Astrocyte (in vitro differentiated cells and primary cell): ENCODE measurements around the gene GIPC1. TPM values are rescaled to one million over a fixed set of nuclear protein-coding genes. Genes with fewer than 3 reads are reported as not detected.

Experiments used
- DNase-seq: peaks from one replicate; pipeline ENCODE4 v3.0.0-alpha.2; 2010; ENCODE audit warnings: low read depth
- FAIRE-seq: peaks from 2 replicates; lab custom pipeline; 2011; peaks lifted over from hg19 to GRCh38; lab: Jason Lieb, UNC
- H2AFZ ChIP-seq: 2 replicates; pipeline ENCODE4 v1.6.0; 2012; ENCODE audit warnings: low read depth, low read length, inconsistent platforms
- H3K27ac ChIP-seq: 2 replicates; pipeline ENCODE4 v1.5.1; 2011; ENCODE audit warnings: low read depth, low read length, inconsistent platforms
- H3K27me3 ChIP-seq: 2 replicates; pipeline ENCODE4 v1.6.0; 2011; ENCODE audit warnings: low read length, inconsistent platforms; ENCODE audit not compliant: insufficient read depth
- H3K36me3 ChIP-seq: 2 replicates; pipeline ENCODE4 v1.5.1; 2011; ENCODE audit warnings: low read length, inconsistent platforms; ENCODE audit not compliant: insufficient read depth
- H3K4me1 ChIP-seq: 2 replicates; pipeline ENCODE4 v1.5.1; 2011; ENCODE audit warnings: low read length, inconsistent platforms; ENCODE audit not compliant: insufficient read depth
- H3K4me2 ChIP-seq: 2 replicates; pipeline ENCODE4 v1.6.0; 2012; ENCODE audit warnings: low read length, inconsistent platforms
- H3K4me3 ChIP-seq: 2 replicates; pipeline ENCODE4 v1.5.1; 2011; ENCODE audit warnings: low read depth, mild to moderate bottlenecking, low read length, inconsistent platforms; ENCODE audit not compliant: insufficient read depth
- H3K79me2 ChIP-seq: 2 replicates; pipeline ENCODE4 v1.6.0; 2012; ENCODE audit warnings: mild to moderate bottlenecking, low read length, inconsistent platforms; ENCODE audit not compliant: insufficient read depth
- H3K9ac ChIP-seq: 2 replicates; pipeline ENCODE4 v1.6.0; 2012; ENCODE audit warnings: mild to moderate bottlenecking, low read length, inconsistent platforms
- H3K9me3 ChIP-seq: 2 replicates; pipeline ENCODE4 v1.5.1; 2012; ENCODE audit warnings: low read depth, mild to moderate bottlenecking, low read length, inconsistent platforms; ENCODE audit not compliant: insufficient read depth
- H4K20me1 ChIP-seq: 2 replicates; pipeline ENCODE4 v1.6.0; 2012; ENCODE audit warnings: low read length, inconsistent platforms; ENCODE audit not compliant: insufficient read depth
- H3K27ac Mint-ChIP-seq: one replicate; pipeline ENCODE4 v1.8.0; 2021; ENCODE audit warnings: mild to moderate bottlenecking, mixed read lengths; ENCODE audit not compliant: unreplicated experiment
- H3K27me3 Mint-ChIP-seq: one replicate; pipeline ENCODE4 v1.8.0; 2021; ENCODE audit warnings: low read depth, mixed read lengths; ENCODE audit not compliant: unreplicated experiment
- H3K36me3 Mint-ChIP-seq: one replicate; pipeline ENCODE4 v1.8.0; 2021; ENCODE audit warnings: low read depth, mixed read lengths; ENCODE audit not compliant: unreplicated experiment
- H3K4me1 Mint-ChIP-seq: one replicate; pipeline ENCODE4 v1.8.0; 2021; ENCODE audit warnings: low read depth, mixed read lengths; ENCODE audit not compliant: unreplicated experiment
- H3K4me3 Mint-ChIP-seq: one replicate; pipeline ENCODE4 v1.8.0; 2021; ENCODE audit warnings: mild to moderate bottlenecking, moderate library complexity, mixed read lengths; ENCODE audit not compliant: unreplicated experiment
- H3K9me3 Mint-ChIP-seq: one replicate; pipeline ENCODE4 v1.8.0; 2021; ENCODE audit warnings: mild to moderate bottlenecking, mixed read lengths; ENCODE audit not compliant: unreplicated experiment
- EZH2 ChIP-seq: IDR thresholded peaks from 2 replicates; pipeline ENCODE4 v1.6.1; 2012; ENCODE audit warnings: mild to moderate bottlenecking, low read length, inconsistent platforms; ENCODE audit not compliant: insufficient read depth
- total RNA-seq: library from RNA; stranded (reverse); gene quantifications from 2 replicates; pipeline ENCODE4 v1.2.1, GENCODE V29; 2021
- TF ChIP-seq, protein P1 (sequence below): IDR thresholded peaks from 2 replicates; pipeline ENCODE4 v1.5.1; 2011; ENCODE audit warnings: low read depth, mild to moderate bottlenecking, inconsistent platforms, low read length, moderate library complexity; ENCODE audit not compliant: insufficient read depth

The GIPC1 gene
- total RNA-seq, 1 donor from 2014 or later, result 169 TPM

- Mint-ChIP-seq H3K9me3 (no peaks in the 10 kb centered on the region), H3K27me3 (no peaks in the 10 kb centered on the region), H3K4me3 (no peak overlapping the region), H3K4me1 (peaks cover 12% of the 10 kb centered on the region), H3K36me3 (no peaks in the 10 kb centered on the region), H3K27ac (no peak overlapping the region)
- no peaks in the 10 kb centered on the region for H3K27me3 ChIP-seq
- DNase-seq (no peak), FAIRE-seq (no peak)
- H3K27ac ChIP-seq, result no peak overlapping the region
- H2AFZ ChIP-seq, result no peak overlapping the region
- H3K9me3 ChIP-seq, result no peaks in the 10 kb centered on the region
- H4K20me1 ChIP-seq, result peaks cover 26% of the 10 kb centered on the region
- peaks cover 13% of the 10 kb centered on the region for H3K4me1 ChIP-seq
- H3K79me2 ChIP-seq, result peaks cover 46% of the 10 kb centered on the region
- no peaks in the 10 kb centered on the region for H3K36me3 ChIP-seq
- H3K4me3 ChIP-seq, result no peak overlapping the region
- TF ChIP-seq EZH2, result no peak
- TF ChIP-seq, protein P1, sequence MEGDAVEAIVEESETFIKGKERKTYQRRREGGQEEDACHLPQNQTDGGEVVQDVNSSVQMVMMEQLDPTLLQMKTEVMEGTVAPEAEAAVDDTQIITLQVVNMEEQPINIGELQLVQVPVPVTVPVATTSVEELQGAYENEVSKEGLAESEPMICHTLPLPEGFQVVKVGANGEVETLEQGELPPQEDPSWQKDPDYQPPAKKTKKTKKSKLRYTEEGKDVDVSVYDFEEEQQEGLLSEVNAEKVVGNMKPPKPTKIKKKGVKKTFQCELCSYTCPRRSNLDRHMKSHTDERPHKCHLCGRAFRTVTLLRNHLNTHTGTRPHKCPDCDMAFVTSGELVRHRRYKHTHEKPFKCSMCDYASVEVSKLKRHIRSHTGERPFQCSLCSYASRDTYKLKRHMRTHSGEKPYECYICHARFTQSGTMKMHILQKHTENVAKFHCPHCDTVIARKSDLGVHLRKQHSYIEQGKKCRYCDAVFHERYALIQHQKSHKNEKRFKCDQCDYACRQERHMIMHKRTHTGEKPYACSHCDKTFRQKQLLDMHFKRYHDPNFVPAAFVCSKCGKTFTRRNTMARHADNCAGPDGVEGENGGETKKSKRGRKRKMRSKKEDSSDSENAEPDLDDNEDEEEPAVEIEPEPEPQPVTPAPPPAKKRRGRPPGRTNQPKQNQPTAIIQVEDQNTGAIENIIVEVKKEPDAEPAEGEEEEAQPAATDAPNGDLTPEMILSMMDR, result no peak
- no peak overlapping the region for H3K9ac ChIP-seq
- H3K4me2 ChIP-seq, result no peak overlapping the region
Measured at GRCh38 chr19:14533450-14533849, 37.5 kb upstream of the GIPC1 start.

DNA sequence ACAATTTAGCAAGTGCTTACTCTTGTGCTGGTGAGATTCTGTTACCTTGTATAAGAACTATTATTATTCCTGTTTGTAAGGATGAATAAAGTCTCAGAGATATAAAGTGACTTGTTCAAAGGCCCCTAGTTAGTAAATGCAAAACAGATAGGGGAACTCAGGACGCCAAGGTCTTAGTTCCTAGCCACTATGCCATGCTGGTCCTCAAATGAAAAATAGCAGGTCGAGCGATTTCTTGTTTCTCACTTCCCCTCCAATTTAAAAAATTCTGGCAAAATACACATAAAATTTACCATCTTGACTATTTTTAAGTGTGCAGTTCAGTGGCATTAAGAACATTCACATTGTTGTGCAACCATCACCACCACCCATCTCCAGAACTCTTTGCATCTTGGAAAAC lies 34.6 kb upstream of the GIPC1 start:
- DNase-seq, result no peak
- H3K4me2 ChIP-seq, result peak overlapping the region; percentile 99
- H3K4me1 ChIP-seq, result peaks cover 17% of the 10 kb centered on the region
- no peaks in the 10 kb centered on the region for H3K9me3 ChIP-seq
- no peaks in the 10 kb centered on the region for H3K9me3 Mint-ChIP-seq
- H3K36me3 Mint-ChIP-seq, result no peaks in the 10 kb centered on the region
- peaks cover 18% of the 10 kb centered on the region for H4K20me1 ChIP-seq
- H3K79me2 ChIP-seq, result peaks cover 36% of the 10 kb centered on the region
- TF ChIP-seq, protein P1, result no peak
- TF ChIP-seq EZH2, result no peak
- H3K27me3 ChIP-seq, result no peaks in the 10 kb centered on the region
- no peaks in the 10 kb centered on the region for H3K27me3 Mint-ChIP-seq
- no peak overlapping the region for H3K27ac Mint-ChIP-seq
- no peak overlapping the region for H3K9ac ChIP-seq
- H3K27ac ChIP-seq, result no peak overlapping the region
- H3K4me3 ChIP-seq, result peak overlapping the region; percentile 92
- no peak for FAIRE-seq
- H2AFZ ChIP-seq, result no peak overlapping the region
- H3K36me3 ChIP-seq, result no peaks in the 10 kb centered on the region
- peak overlapping the region; percentile 94 for H3K4me3 Mint-ChIP-seq
- H3K4me1 Mint-ChIP-seq, result peaks cover 18% of the 10 kb centered on the region

DNA sequence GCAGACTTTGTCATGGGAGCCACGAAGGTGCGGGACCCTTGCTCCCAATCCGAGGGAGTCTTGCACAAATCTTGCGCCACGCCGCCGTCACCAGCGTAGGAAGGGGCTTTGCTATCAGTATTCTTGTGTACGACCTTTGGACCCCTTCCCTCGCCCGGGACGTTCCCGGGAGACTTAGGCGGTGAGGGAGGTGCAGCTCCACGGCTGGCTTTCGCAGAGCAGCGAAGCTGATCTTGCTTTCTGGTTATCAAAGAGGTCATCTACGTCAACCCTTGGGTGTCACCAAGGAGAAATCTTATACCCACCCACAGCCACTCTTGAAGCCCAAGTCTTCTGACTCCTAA lies 34.0 kb upstream of the GIPC1 start:
- Mint-ChIP-seq H3K4me3 (peak overlapping the region; percentile 94), H3K27me3 (no peaks in the 10 kb centered on the region), H3K4me1 (peaks cover 19% of the 10 kb centered on the region), H3K36me3 (no peaks in the 10 kb centered on the region), H3K9me3 (no peaks in the 10 kb centered on the region), H3K27ac (no peak overlapping the region)
- no peak for DNase-seq
- Histone ChIP-seq H3K4me1 (peaks cover 17% of the 10 kb centered on the region), H3K9ac (peak overlapping the region; percentile 86), H3K36me3 (no peaks in the 10 kb centered on the region), H3K4me3 (peak overlapping the region; percentile 92), H3K27me3 (no peaks in the 10 kb centered on the region), H3K9me3 (no peaks in the 10 kb centered on the region), H3K27ac (peak overlapping the region; percentile 83), H2AFZ (peak overlapping the region; percentile 97), H4K20me1 (peaks cover 17% of the 10 kb centered on the region), H3K79me2 (peaks cover 36% of the 10 kb centered on the region), H3K4me2 (peak overlapping the region; percentile 99)
- TF ChIP-seq, protein P1, result no peak
- no peak for TF ChIP-seq EZH2
- no peak for FAIRE-seq
